HG02798 (cell line): ENCODE measurements around the gene RAB17.
A peak's percentile ranks its signal among the peaks of the same experiment; 100 is the strongest.

Experiments
- ATAC-seq: cut with Tn5 transposase; IDR thresholded peaks from one replicate; pipeline ENCODE4 v1.9.1; 2021; ENCODE audit warnings: mild to moderate bottlenecking; ENCODE audit not compliant: unreplicated experiment, poor library complexity

Gene RAB17

GRCh38 chr2:237581326-237581725 lies 9.2 kb downstream of the RAB17 start:
- ATAC-seq: no peak

- no peak for ATAC-seq
These were observed 12.3 kb downstream of the RAB17 start for GRCh38 chr2:237577956-237578870.

GRCh38 chr2:237577458-237577857 lies 13.1 kb downstream of the RAB17 start:
- ATAC-seq: no peak

GRCh38 chr2:237576974-237577373 lies 13.6 kb downstream of the RAB17 start:
- ATAC-seq: no peak

GRCh38 chr2:237575869-237576862 lies 14.4 kb downstream of the RAB17 start:
- ATAC-seq: no peak

- ATAC-seq: no peak
These were observed 15.4 kb downstream of the RAB17 start for GRCh38 chr2:237574894-237575868.

GRCh38 chr2:237574467-237574866 lies 16.1 kb downstream of the RAB17 start:
- ATAC-seq: no peak

GRCh38 chr2:237573721-237574415 lies 16.7 kb downstream of the RAB17 start:
- ATAC-seq: no peak

GRCh38 chr2:237572742-237573101 lies 17.8 kb downstream of the RAB17 start:
- no peak for ATAC-seq

- ATAC-seq: peak; percentile 87
These were observed 18.4 kb downstream of the RAB17 start for GRCh38 chr2:237572021-237572741.

- no peak for ATAC-seq
These were observed 19.0 kb downstream of the RAB17 start for GRCh38 chr2:237571551-237571950.

GRCh38 chr2:237570776-237571335 lies 19.7 kb downstream of the RAB17 start:
- no peak for ATAC-seq

- no peak for ATAC-seq
These were observed 20.6 kb downstream of the RAB17 start for GRCh38 chr2:237569896-237570295.

- ATAC-seq: no peak
These were observed 21.5 kb downstream of the RAB17 start for GRCh38 chr2:237569041-237569440.

- ATAC-seq: no peak
These were observed 22.3 kb downstream of the RAB17 start for GRCh38 chr2:237568121-237568660.

GRCh38 chr2:237567276-237568029 lies 23.1 kb downstream of the RAB17 start:
- no peak for ATAC-seq
